GM18861 (cell line): Measurements from ENCODE around the gene PRSS2.

Experiments
- ATAC-seq: cut with Tn5 transposase; IDR thresholded peaks from one replicate; pipeline ENCODE4 v1.9.1; 2021; ENCODE audit not compliant: unreplicated experiment

Gene PRSS2

GRCh38 chr7:142822714-142823113, 51.9 kb downstream of the PRSS2 start:
- no peak for ATAC-seq
